D341Med (cell line): ENCODE data around the gene CRYAA.
"Not testable (repeated sequence)": the region's sequence is repeated elsewhere in the genome, so short reads cannot be mapped to it uniquely, and the experiment has no call there.

ENCODE experiments used
- DNase-seq: peaks from one replicate; pipeline ENCODE4 v3.0.0; 2012; ENCODE audit warnings: low spot score

Gene CRYAA

GRCh38 chr21:43168708-43169107 lies at the start of gene CRYAA:
TSS of gene CRYAA (plus strand) at chr21:43169008. CDS start at chr21:43169100, 92 bp downstream.
- not testable (repeated sequence) for DNase-seq

GRCh38 chr21:43130094-43130493 lies 38.7 kb upstream of the CRYAA start:
- DNase-seq, result not testable (repeated sequence)

- DNase-seq, result not testable (repeated sequence)
These were observed 34.3 kb upstream of the CRYAA start for GRCh38 chr21:43134520-43134919.

- DNase-seq, result not testable (repeated sequence)
These were observed 29.9 kb upstream of the CRYAA start for GRCh38 chr21:43138944-43139343.

- not testable (repeated sequence) for DNase-seq
These were observed 27.4 kb upstream of the CRYAA start for GRCh38 chr21:43141407-43141806.

- not testable (repeated sequence) for DNase-seq
These were observed 22.2 kb upstream of the CRYAA start for GRCh38 chr21:43146637-43147036.

- DNase-seq, result not testable (repeated sequence)
These were observed 20.8 kb upstream of the CRYAA start for GRCh38 chr21:43147999-43148398.

GRCh38 chr21:43149344-43149743 lies 19.5 kb upstream of the CRYAA start:
- DNase-seq, result not testable (repeated sequence)

- not testable (repeated sequence) for DNase-seq
These were observed 15.2 kb upstream of the CRYAA start for GRCh38 chr21:43153601-43154000.

GRCh38 chr21:43159279-43160175 lies 9.3 kb upstream of the CRYAA start:
- DNase-seq, result not testable (repeated sequence)

GRCh38 chr21:43161826-43162707 lies 6.7 kb upstream of the CRYAA start:
- not testable (repeated sequence) for DNase-seq

GRCh38 chr21:43162708-43163205 lies 6.1 kb upstream of the CRYAA start:
- not testable (repeated sequence) for DNase-seq

- DNase-seq, result not testable (repeated sequence)
These were observed 4.0 kb upstream of the CRYAA start for GRCh38 chr21:43164823-43165222.

GRCh38 chr21:43165734-43166133 lies 3.1 kb upstream of the CRYAA start:
- not testable (repeated sequence) for DNase-seq

- not testable (repeated sequence) for DNase-seq
These were observed 550 bp downstream of the CRYAA start for GRCh38 chr21:43169230-43169886.

GRCh38 chr21:43169891-43170290 lies 1.1 kb downstream of the CRYAA start:
- DNase-seq, result not testable (repeated sequence)

GRCh38 chr21:43172812-43173211 lies 4.0 kb downstream of the CRYAA start:
- DNase-seq, result not testable (repeated sequence)

GRCh38 chr21:43173438-43173837 lies 4.6 kb downstream of the CRYAA start:
- DNase-seq, result not testable (repeated sequence)

GRCh38 chr21:43173930-43174329 lies 5.1 kb downstream of the CRYAA start:
- DNase-seq, result not testable (repeated sequence)

- not testable (repeated sequence) for DNase-seq
These were observed 6.2 kb downstream of the CRYAA start for GRCh38 chr21:43174998-43175397.

GRCh38 chr21:43176621-43177020 lies 7.8 kb downstream of the CRYAA start:
- not testable (repeated sequence) for DNase-seq
